Activated naive CD8-positive, alpha-beta T cell treated with anti-CD3 and anti-CD28 coated beads, Interleukin-2, amount 50 U/mL, for 24 hours (primary cell): ENCODE data around the gene MAPKAP1.
A peak's percentile ranks its signal among the peaks of the same experiment; 100 is the strongest.

ENCODE experiments used
- ATAC-seq: fragments of 150-1000 bp; cut with Tn5 transposase; one replicate; pipeline ENCODE4 v1.10.0; 2021
- DNase-seq: peaks from one replicate; pipeline ENCODE4 v3.0.0; 2021
- H3K27ac Mint-ChIP-seq: one replicate; pipeline ENCODE4 v1.8.0; 2021; ENCODE audit warnings: mild to moderate bottlenecking, mixed read lengths
- H3K27me3 Mint-ChIP-seq: one replicate; pipeline ENCODE4 v1.8.0; 2021; ENCODE audit warnings: mixed read lengths
- H3K36me3 Mint-ChIP-seq: one replicate; pipeline ENCODE4 v1.8.0; 2021; ENCODE audit warnings: low read depth, mixed read lengths
- H3K4me1 Mint-ChIP-seq: one replicate; pipeline ENCODE4 v1.8.0; 2021; ENCODE audit warnings: mixed read lengths
- H3K4me3 Mint-ChIP-seq: one replicate; pipeline ENCODE4 v1.8.0; 2021; ENCODE audit warnings: mild to moderate bottlenecking, moderate library complexity, mixed read lengths
- H3K9me3 Mint-ChIP-seq: one replicate; pipeline ENCODE4 v1.8.0; 2021; ENCODE audit warnings: mixed read lengths

The MAPKAP1 gene

GRCh38 chr9:125706651-125707471 lies at the start of gene MAPKAP1:
MAPKAP1 (minus strand) TSS chr9:125707208; CDS start chr9:125672574, 34,634 bp downstream.
- Mint-ChIP-seq H3K4me3 (peak within 1 kb of the TSS; percentile 88), H3K36me3 (peaks cover 16% of the 10 kb centered on the region), H3K27me3 (no peaks in the 10 kb centered on the region), H3K9me3 (no peaks in the 10 kb centered on the region), H3K27ac (peak within 1 kb of the TSS; percentile 89), H3K4me1 (peaks cover 45% of the 10 kb centered on the region)
- ATAC-seq (peak; percentile 100), DNase-seq (peak; percentile 97)

DNA sequence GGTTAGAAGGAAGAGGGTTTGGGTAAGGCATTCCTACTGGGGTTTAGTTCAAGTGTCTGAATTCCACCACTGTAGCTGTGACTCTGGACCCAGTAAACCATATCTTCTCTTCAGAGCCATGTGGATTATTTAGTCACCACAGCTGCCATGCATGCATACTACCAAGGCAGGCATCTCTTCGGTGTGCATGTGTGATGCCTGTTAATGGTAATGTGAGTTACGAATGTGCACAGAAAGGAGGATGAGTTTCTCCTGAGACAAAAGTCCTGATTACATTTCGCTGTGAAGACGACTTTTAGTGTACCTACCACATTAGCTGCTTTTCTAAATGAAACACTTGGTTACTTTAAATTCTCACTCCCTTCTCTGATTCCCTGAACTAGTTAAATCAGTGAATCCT lies 49.5 kb upstream of the MAPKAP1 start:
- peaks cover 22% of the 10 kb centered on the region for H3K4me1 Mint-ChIP-seq
- no peak overlapping the region for H3K4me3 Mint-ChIP-seq
- no peak for ATAC-seq
- DNase-seq: no peak
- no peak overlapping the region for H3K27ac Mint-ChIP-seq
- H3K9me3 Mint-ChIP-seq: no peaks in the 10 kb centered on the region
- H3K27me3 Mint-ChIP-seq: peaks cover 8% of the 10 kb centered on the region
- H3K36me3 Mint-ChIP-seq: peaks cover 12% of the 10 kb centered on the region

GRCh38 chr9:125755340-125755739 lies 48.3 kb upstream of the MAPKAP1 start:
- no peak overlapping the region for H3K27ac Mint-ChIP-seq
- H3K4me3 Mint-ChIP-seq: no peak overlapping the region
- H3K27me3 Mint-ChIP-seq: peaks cover 8% of the 10 kb centered on the region
- DNase-seq (no peak), ATAC-seq (no peak)
- no peaks in the 10 kb centered on the region for H3K9me3 Mint-ChIP-seq
- H3K4me1 Mint-ChIP-seq: peaks cover 26% of the 10 kb centered on the region
- H3K36me3 Mint-ChIP-seq: peaks cover 15% of the 10 kb centered on the region

GRCh38 chr9:125754096-125754495 lies 47.1 kb upstream of the MAPKAP1 start:
- H3K36me3 Mint-ChIP-seq: peaks cover 15% of the 10 kb centered on the region
- no peak overlapping the region for H3K4me3 Mint-ChIP-seq
- no peaks in the 10 kb centered on the region for H3K9me3 Mint-ChIP-seq
- ATAC-seq (no peak), DNase-seq (no peak)
- no peak overlapping the region for H3K27ac Mint-ChIP-seq
- peaks cover 20% of the 10 kb centered on the region for H3K4me1 Mint-ChIP-seq
- peaks cover 3% of the 10 kb centered on the region for H3K27me3 Mint-ChIP-seq

DNA sequence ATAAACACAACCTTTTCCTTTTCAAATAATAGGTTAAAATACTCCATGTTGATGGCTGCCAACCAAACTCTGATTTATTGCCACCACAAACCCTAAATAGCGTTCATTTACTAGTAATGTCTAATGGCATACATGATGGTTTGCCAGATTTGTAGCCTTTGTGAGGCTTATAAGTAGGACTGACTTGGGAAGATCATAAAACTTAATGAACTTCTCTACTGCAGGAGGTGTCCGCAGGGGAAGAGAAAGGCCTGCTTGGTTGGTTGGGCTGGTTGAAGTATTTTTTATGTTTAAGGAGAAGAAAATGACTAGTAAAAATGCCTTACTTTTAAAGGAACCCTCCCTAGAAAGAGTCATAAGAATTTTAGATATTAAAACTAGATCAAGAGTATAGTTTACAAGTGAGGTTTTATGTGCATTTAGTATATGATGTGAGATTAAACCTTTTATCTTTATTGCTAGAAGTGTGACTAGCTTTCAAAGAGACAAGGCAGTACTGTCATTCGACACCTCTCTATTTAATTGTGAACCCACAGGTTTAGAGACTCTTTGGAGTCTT lies 45.1 kb upstream of the MAPKAP1 start:
- peaks cover 21% of the 10 kb centered on the region for H3K36me3 Mint-ChIP-seq
- H3K27me3 Mint-ChIP-seq: peaks cover 8% of the 10 kb centered on the region
- DNase-seq: no peak
- H3K4me3 Mint-ChIP-seq: no peak overlapping the region
- no peak for ATAC-seq
- H3K27ac Mint-ChIP-seq: no peak overlapping the region
- H3K4me1 Mint-ChIP-seq: peaks cover 16% of the 10 kb centered on the region
- no peaks in the 10 kb centered on the region for H3K9me3 Mint-ChIP-seq

DNA sequence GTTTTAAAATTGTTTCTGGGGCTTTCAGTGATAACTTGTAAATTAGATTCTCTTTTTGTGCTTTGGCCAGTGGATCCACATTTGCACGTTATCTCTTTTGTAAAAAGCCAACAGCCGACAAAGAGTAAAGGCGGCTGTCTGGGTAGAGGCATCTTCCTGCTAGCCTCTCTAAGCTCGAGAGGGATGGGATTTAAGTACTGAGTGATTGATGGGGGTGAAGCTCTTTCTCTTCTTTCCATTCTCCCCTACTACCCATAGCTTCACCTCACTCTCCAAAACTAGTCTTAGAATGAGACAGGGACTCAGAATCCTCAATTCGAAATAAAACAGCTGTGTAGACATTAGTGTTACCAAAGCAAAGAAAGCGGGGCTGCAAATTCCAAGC lies 43.6 kb upstream of the MAPKAP1 start:
- H3K4me3 Mint-ChIP-seq: no peak overlapping the region
- H3K36me3 Mint-ChIP-seq: peaks cover 14% of the 10 kb centered on the region
- ATAC-seq (no peak), DNase-seq (no peak)
- no peaks in the 10 kb centered on the region for H3K9me3 Mint-ChIP-seq
- peaks cover 11% of the 10 kb centered on the region for H3K27me3 Mint-ChIP-seq
- no peak overlapping the region for H3K27ac Mint-ChIP-seq
- H3K4me1 Mint-ChIP-seq: peaks cover 19% of the 10 kb centered on the region

DNA sequence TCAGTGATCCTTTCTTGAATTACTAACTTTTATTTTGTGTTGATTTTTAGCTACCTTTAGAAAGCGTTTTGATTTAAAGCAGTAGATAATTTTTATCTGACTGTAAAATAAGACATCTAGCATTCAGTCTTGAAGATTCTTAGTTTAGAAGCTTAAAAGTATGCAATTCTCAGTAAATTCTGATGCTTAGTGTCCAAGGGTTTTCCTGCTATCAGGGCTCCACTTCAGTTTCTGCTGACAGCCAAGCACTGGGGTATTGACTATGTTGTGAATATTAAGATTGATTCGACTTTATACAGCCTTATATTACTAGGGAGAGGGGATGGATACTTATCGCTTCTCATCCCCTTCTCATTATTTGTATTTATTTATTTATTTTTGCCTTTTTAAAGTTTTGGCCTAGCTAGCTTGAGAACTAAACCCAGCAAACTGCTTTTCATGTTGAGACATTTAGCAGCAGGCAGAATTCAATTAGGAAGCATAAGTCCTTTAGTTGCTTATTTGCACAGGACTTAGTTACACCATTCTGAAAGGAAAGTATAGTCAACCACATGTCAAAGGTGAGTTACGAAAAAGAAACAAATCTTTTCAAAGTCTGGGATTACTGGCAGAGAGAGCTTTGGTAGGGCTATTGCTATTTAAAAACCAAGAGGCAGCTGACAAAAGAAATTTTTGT lies 43.1 kb upstream of the MAPKAP1 start:
- DNase-seq: no peak
- Mint-ChIP-seq H3K27ac (no peak overlapping the region), H3K27me3 (peaks cover 12% of the 10 kb centered on the region), H3K9me3 (no peaks in the 10 kb centered on the region), H3K4me1 (peaks cover 24% of the 10 kb centered on the region), H3K36me3 (peaks cover 14% of the 10 kb centered on the region), H3K4me3 (no peak overlapping the region)
- no peak for ATAC-seq

DNA sequence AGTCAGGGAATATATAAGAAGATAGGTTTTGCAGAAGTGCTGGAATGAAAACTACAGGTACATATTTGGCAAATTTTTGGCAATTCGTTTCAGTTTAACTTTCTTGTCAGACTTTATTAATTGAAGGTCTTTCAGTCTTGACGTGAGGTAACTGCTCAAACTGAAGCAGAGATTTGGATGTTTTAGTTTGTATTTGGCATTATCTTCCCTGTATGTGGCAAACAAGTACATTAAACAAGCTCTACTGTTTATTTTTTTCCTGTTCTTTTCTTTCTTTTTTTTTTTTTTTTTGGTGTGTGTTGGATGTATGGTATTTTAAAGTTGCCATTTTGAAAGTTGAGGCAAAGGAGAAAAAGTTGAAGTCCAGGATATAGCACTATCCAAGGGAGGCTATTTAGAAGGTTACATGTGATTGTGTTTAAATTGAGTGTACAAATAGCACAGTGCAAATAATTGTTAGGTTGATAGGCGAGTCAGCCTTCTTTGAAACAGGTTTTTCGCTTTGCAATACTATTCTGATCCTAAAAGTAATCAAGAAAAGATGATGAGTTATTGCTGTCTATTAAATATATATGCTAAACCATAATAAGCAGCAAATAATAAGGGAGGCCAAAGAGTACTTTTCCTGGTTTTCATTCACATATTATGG lies 42.4 kb upstream of the MAPKAP1 start:
- no peak for DNase-seq
- peaks cover 14% of the 10 kb centered on the region for H3K36me3 Mint-ChIP-seq
- ATAC-seq: no peak
- peaks cover 24% of the 10 kb centered on the region for H3K4me1 Mint-ChIP-seq
- peak overlapping the region; percentile 85 for H3K4me3 Mint-ChIP-seq
- no peak overlapping the region for H3K27ac Mint-ChIP-seq
- peaks cover 18% of the 10 kb centered on the region for H3K27me3 Mint-ChIP-seq
- H3K9me3 Mint-ChIP-seq: no peaks in the 10 kb centered on the region

- Mint-ChIP-seq H3K27ac (peak overlapping the region; percentile 78), H3K27me3 (peaks cover 21% of the 10 kb centered on the region), H3K36me3 (peaks cover 12% of the 10 kb centered on the region), H3K9me3 (no peaks in the 10 kb centered on the region), H3K4me3 (peak overlapping the region; percentile 85), H3K4me1 (peaks cover 24% of the 10 kb centered on the region)
- no peak for DNase-seq
- no peak for ATAC-seq
Observed at GRCh38 chr9:125748446-125749099, 41.6 kb upstream of the MAPKAP1 start.

DNA sequence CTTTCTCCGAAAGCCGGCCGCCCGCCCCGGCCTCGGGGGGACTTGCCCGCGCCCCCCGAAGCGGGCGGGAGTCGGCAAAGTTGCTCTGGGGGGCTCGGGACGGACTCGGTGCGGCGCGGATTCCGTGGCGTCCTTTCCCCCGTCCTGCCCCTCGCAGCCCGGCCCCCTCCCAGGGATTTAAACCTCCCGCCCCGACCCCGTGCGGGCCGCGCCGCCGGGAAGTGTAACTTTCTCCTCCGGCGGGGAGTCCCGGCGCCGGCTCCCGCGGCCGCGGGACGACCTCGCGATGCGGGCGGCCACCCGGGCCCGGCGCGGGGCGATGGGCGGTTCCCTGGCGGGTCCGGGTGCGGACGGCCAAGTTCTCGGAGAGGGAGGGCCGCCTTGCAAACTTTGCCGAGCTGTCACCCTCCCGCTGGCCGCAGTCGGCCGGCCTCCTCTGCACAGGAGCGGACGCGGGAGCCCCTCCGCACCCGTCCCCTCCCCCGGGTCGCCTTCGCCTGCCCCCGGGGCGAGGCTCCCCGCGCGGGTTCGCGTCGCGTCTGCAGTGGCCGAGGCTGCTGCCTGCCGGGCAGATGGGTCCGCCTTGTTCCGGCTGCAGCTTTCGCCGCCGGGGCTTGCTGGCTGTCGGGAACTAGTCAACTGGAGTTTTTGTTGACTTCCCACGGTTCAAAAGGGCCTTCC lies 40.9 kb upstream of the MAPKAP1 start:
- H3K27me3 Mint-ChIP-seq: peaks cover 21% of the 10 kb centered on the region
- H3K36me3 Mint-ChIP-seq: peaks cover 12% of the 10 kb centered on the region
- ATAC-seq: no peak
- H3K4me1 Mint-ChIP-seq: peaks cover 24% of the 10 kb centered on the region
- H3K9me3 Mint-ChIP-seq: no peaks in the 10 kb centered on the region
- H3K4me3 Mint-ChIP-seq: peak overlapping the region; percentile 85
- peak; percentile 27 for DNase-seq
- H3K27ac Mint-ChIP-seq: peak overlapping the region; percentile 78

DNA sequence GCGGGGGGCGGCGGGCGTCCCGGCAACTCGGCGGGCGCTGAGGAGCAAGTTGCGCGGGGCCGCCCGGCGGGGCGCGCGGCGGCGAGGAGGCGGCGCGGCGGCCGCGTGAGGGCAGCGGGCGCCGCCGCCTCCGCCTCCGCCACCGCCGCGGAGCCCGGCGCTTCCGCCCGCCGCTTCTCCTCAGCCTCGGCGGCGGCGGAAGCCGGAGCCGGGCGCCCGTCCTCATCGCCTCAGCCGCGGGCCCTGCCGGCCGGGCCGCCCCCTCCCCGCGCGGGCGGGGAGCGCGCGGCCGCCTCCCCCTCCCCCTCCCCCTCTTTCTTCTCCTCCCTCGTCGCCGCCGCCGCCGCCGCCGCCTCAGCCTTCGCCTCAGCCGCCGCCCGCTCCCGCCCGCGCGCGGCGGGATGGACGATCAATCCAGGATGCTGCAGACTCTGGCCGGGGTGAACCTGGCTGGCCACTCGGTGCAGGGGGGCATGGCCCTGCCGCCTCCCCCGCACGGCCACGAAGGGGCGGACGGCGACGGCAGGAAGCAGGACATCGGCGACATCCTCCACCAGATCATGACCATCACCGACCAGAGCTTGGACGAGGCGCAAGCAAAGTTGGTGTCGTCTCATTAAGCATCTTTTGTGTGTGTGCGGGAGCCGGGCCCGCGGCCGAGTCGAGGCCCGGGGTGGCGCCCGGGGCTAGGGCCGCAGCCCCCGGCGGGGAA lies 40.2 kb upstream of the MAPKAP1 start, which contains the start of gene PBX3:
TSS of gene PBX3 (plus strand) at position 321 of the 712 bp plus-strand sequence.
- peak within 1 kb of the TSS; percentile 92 for H3K27ac Mint-ChIP-seq
- ATAC-seq (no peak), DNase-seq (peak; percentile 51)
- H3K4me3 Mint-ChIP-seq: peak within 1 kb of the TSS; percentile 85
- peaks cover 24% of the 10 kb centered on the region for H3K4me1 Mint-ChIP-seq
- H3K9me3 Mint-ChIP-seq: no peaks in the 10 kb centered on the region
- peaks cover 11% of the 10 kb centered on the region for H3K36me3 Mint-ChIP-seq
- peaks cover 21% of the 10 kb centered on the region for H3K27me3 Mint-ChIP-seq

DNA sequence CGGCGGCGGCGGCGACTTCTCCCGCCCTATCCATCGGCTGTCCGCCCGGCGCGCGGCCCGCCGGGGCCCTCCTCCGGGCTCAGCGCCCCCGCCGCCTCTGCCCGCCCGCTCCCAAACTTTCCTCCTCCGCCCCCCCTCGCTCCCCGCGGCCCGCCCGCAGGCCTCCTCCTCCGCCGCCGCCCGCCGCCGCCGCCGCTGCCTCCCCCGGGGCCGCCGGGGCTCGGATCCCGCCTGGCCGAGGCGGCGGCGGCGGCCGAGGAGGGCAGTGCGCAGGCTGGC lies 39.7 kb upstream of the MAPKAP1 start:
- ATAC-seq (peak; percentile 0), DNase-seq (no peak)
- Mint-ChIP-seq H3K27ac (no peak overlapping the region), H3K9me3 (no peaks in the 10 kb centered on the region), H3K4me1 (peaks cover 24% of the 10 kb centered on the region), H3K36me3 (peaks cover 9% of the 10 kb centered on the region), H3K27me3 (peaks cover 21% of the 10 kb centered on the region), H3K4me3 (peak overlapping the region; percentile 84)

DNA sequence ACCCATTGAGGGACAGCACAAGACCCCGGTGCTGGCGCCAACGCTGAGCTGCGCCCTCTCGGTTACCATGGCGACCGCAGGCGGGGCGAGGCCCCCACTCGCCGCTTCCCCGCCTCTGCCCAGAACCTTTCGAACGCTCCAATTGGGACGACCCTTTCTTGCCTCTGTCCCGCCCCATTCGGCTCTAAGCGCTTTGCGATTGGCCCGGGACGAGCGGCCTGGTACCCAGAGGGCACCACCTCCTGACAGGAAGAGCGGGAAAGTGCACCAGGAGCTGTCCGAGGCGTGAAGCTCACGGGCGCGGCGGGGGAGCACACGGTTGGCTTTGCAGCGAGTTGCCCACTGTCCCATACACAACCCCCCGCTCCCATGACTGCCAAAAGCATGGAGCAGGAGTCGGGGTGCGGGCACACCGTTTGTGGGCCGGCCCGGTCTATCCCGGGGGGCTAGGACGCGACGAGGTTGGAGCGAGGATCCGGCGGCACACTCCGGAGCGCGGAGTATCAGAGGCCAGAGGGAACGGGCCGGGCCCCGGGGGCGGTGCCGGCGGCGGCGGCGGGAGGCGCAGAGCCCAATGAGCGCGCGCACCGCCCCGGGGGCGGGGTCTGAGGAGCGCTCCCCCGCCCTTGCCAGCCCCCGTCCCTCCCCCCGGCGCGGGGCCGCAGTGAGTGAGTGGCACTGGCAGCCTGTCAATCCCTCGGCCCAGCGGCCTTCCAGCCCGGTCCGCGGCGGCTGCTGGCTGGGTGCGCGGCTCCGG lies 39.2 kb upstream of the MAPKAP1 start:
- ATAC-seq (peak; percentile 91), DNase-seq (peak; percentile 94)
- Mint-ChIP-seq H3K4me1 (peaks cover 24% of the 10 kb centered on the region), H3K4me3 (peak overlapping the region; percentile 84), H3K27ac (peak overlapping the region; percentile 92), H3K27me3 (peaks cover 21% of the 10 kb centered on the region), H3K9me3 (no peaks in the 10 kb centered on the region), H3K36me3 (peaks cover 9% of the 10 kb centered on the region)
